NCI-H748 (cell line): ENCODE measurements around the gene LARP4B.
A peak's percentile ranks its signal among the peaks of the same experiment; 100 is the strongest.

Experiments
- DNase-seq: peaks from one replicate; lab custom pipeline; 2025; ENCODE audit not compliant: unreplicated experiment; lab: John Stamatoyannopoulos, UW

Gene LARP4B

GRCh38 chr10:810351-810846 lies 121.1 kb downstream of the LARP4B start:
- peak; percentile 21 for DNase-seq

- no peak for DNase-seq
Measured at GRCh38 chr10:809671-810350, 121.7 kb downstream of the LARP4B start.

DNA sequence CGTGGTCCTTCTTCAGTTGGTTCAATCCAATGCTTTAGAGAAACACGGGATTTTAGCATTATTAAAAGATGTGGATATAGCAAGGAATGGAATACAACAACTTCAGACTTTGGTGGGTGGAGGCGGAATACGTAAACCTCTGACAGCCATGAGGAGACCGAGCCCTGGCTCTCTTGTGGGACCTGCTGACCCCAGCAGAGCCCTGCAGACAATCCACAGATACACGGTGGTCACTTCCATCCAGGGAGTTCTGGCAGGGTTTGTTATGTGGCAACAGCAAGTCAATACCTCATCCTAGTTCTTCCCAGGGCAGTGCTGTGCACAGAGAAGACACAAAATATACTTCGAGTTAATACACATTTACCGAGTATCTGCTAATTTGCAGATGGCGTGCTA lies 123.5 kb downstream of the LARP4B start:
- DNase-seq: no peak

GRCh38 chr10:807163-807957 lies 124.1 kb downstream of the LARP4B start:
- no peak for DNase-seq

DNA sequence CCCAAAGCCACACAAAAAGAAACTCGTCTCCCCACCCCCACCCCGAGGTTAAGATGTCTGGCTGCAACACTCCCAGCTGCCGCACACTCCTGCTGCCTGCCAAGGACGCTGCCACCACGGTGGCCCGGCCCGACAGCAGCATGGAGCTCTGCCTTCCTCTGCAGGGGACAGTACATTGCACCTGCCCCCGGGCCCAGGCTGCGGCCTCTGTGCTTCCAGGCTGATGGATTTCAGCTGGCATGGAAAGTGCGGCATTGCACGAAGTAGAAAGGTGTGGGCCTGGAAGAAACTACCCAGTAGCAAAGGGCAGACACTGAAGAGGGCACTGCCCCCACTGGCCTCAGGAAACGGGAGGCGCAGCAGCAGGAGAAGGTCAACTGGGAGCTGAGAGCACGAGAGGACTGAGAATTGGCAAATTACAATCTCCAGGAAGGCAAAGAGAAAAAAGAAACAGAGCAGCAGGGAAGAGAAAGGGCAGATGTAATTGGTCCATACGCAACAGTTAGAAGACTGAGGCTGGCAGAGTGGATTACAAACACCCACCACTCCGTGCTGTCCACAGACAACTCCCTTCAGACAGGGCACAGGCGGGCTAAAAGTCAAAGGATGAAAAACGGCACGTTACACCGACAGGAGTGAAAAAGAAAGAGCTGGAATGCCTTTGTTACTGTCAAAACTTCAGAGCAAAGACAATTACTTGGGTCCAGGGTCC lies 124.9 kb downstream of the LARP4B start:
- DNase-seq: no peak

GRCh38 chr10:805620-806305 lies 125.7 kb downstream of the LARP4B start:
- no peak for DNase-seq

DNA sequence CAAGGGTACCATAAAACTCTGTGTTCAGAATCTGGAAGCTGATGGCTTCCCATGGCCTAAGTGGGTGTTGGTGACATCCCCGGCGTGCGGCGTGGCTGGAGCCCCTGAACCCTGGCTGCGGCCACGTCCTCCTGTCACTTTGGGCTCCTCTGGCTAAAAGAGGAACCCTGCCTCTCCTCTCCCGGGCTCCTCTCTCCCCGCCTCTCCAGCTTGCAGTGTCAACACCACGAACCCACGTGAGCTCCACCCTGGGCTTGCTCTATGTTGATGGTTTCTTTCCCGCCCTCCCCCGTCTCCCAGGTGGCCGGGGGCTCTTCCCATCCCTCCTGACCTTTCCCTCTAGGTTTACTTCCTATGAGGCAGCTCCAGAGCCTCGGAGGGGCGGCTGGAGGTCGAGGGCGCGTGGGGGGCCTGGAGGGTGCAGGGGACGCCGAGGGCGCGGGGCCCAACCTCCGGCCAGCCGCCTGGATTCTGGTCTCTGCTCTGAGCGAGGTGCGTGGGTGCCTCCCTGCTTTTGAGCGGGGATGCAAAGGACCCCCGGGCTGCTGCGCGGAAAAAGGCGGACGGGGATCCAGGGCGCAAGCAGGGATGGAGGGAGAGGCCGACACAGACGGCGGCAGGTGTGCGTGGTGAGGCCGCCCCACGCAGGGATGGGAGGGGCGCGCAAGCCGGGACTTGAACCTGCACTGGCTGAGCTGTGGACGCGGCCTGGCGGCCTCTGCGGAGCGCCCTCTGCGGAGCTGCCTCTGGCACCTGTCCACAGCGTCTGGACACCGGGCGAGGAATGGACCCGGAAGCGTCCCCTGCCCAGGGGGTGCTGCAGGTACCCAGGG lies 126.5 kb downstream of the LARP4B start:
- no peak for DNase-seq

DNA sequence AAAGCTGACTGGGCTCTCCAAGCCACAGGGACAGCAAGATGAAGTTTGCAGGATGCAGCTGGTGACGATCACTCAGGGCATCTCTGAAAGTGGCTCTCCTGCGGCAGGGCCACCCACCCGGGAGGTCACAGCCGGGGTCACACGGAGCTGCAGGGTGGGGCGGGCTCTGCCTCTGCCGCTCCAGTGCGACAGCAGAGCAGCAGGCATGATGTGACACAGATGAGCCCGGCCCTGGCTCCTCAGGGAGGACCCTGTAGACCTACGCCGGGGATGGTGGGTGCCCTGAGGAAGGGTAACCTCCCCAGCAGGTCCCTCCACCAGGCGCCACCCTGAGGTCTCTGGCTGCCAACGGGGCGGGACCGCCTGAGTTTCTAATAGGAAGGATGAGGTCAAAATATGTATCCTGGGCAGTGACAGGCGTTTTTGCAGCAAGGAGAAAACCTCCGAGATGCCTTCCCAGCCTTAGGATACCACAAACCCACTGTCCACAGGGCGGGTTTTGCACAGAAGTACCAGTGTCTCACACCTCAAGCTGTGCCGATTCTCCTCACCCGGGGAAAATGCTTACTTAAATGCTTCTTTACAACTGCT lies 127.2 kb downstream of the LARP4B start:
- DNase-seq: no peak

DNA sequence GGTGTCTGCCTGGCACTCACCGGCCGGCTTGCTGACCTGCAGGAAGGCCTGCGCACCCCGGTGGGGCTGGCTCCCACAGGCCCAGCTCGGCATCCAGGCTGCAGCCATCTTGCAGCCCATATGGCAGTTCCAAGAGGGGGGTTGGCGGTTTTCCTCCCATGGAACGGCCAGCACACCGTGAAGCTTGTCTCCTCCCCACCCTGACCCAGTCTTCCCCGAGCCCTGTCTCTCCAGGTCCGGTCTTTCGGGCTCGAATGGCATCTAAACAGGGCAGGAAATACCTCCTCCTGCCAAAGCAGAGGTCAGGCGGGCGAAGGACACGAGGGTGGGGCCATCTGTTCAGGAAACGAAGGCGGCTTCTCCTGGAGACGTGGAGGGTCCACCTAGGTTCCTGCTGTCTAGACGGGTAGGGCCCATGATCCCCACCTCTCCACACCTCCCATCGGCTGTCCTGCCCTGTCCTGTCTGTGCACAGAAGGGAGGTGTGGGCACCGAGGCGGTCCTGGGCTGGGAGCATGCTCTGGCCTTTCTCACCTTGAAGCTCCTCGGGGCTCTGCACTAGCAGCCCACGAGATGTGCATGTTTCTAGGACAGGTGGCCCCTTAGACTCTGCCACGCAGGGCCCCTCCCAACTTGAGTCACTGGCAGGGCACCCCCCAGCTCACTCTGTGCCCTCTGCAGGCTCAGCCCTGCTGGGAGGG lies 128.3 kb downstream of the LARP4B start:
- no peak for DNase-seq

GRCh38 chr10:802506-802905 lies 129.0 kb downstream of the LARP4B start:
- DNase-seq: no peak

- DNase-seq: no peak
Measured at GRCh38 chr10:797179-797578, 134.3 kb downstream of the LARP4B start.

GRCh38 chr10:796233-796632 lies 135.3 kb downstream of the LARP4B start:
- no peak for DNase-seq

DNA sequence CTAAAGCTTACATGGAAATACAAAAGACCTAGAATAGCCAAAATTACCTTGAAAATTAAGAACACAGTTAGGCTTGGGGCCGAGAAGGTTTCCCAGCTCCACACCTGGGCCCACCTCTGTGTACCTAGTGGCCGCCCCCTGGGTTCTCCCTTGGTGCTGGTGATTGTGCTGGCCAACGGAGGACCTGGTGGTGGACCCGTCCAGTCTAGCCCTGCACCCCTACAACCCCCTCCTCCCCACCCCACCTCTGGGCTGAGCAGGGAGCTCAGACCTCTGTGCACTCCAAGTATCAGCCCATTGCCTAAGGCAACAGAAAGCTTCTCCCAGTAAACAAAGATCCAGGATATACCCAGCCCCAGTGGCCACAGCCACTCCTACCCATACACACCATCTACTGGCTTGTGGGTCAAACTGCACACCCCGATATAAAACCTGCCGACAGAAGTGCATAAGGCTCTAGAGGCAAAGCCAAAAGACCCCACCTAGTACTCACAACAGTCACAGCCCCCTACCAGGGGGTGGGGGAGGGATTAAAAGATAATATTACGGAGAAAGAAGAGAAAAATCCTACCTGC lies 137.0 kb downstream of the LARP4B start:
- no peak for DNase-seq

GRCh38 chr10:792792-793100 lies 138.8 kb downstream of the LARP4B start:
- DNase-seq: no peak

DNA sequence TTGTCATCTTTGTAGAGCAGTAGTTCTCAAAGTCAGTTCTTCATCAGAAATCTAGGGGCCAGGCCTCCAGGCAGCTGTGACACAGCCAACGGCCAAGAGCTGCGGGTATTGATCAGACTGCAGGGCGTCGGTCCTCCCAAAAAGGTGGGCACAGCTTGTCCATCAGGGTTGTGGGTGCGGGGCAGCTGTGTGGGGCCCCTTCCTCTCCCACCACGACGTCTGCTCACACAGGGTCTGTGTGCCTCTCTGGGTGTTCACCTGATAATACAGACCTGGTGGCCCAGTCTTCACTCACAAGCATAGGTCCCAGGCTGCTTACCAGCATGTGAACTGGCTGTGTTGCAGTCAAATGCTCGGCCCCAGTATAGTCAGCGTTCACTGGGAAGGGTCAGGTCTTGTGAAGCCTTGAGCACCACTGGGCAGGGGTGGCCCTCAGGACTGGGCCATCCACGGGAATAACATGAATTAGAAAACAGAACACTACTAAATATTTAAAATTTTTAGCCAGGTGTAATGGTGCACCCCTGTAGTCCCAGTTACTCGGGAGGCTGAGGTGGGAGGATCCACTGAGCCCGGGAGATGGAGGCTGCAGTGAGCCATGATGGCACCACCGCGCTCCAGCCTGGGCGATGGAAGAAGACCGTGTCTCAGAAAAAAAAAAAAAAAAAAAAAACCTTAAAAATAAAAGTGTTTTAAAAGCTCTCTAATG lies 139.3 kb downstream of the LARP4B start:
- DNase-seq: no peak

DNA sequence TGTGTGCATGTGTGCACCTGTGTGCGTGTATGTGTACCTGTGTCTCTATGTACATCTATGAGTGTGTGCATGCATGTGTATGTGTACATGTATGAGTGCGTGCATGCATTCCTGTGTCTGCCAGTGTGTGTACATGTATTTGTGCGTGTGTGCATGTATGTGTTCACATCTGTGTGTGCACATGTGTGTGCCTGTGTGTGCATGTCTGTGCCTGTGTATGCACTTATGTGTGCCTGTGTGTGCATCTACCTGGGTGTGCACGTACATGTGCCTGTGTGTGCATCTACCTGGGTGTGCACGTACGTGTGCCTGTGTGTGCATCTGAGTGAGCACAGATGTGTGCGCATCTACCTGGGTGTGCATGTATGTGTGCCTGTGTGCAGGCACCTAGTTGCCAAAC lies 139.9 kb downstream of the LARP4B start:
- no peak for DNase-seq

GRCh38 chr10:790821-791551 lies 140.5 kb downstream of the LARP4B start:
- DNase-seq: no peak
